Panc1 (cell line): Measurements from ENCODE around the gene OSBPL10. TPM values are rescaled to one million over a fixed set of nuclear protein-coding genes. Genes with fewer than 3 reads are reported as not detected.

Experiments used
- ATAC-seq: fragments of 200-7000 bp; cut with Tn5 transposase; 2 replicates; pipeline ENCODE4 v1.9.1; 2020; ENCODE audit warnings: mild to moderate bottlenecking, moderate library complexity
- BruUV-seq: library from RNA; stranded (reverse); fragments of 400-500 nt; replicated peaks from 2 replicates; lab custom pipeline; 2021; lab: Mats Ljungman, UMichigan
- CTCF ChIA-PET: fragments of 300-600 bp; sonication (Branson Sonifier 250); formaldehyde crosslinking; loops from one replicate; lab custom pipeline; 2022; ENCODE audit warnings: antibody characterized with exemption; lab: Charles Lee
- POLR2A ChIA-PET: fragments of 300-600 bp; sonication (Branson Sonifier 250); formaldehyde crosslinking; loops from one replicate; lab custom pipeline; 2022; ENCODE audit warnings: antibody characterized with exemption; lab: Charles Lee
- DNase-seq: peaks from one replicate; pipeline ENCODE4 v3.0.0-alpha.2; 2010; ENCODE audit warnings: low read depth, low spot score
- H3K27ac ChIP-seq: 2 replicates; pipeline ENCODE4 v1.5.1; 2011; ENCODE audit warnings: mild to moderate bottlenecking, low read length, inconsistent platforms
- H3K27me3 ChIP-seq: fragments of 200-500 bp; sonication (Bioruptor generic); 2 replicates; pipeline ENCODE4 v1.6.0; 2014; ENCODE audit warnings: low read length, inconsistent platforms; ENCODE audit not compliant: control insufficient read depth, insufficient read depth
- H3K36me3 ChIP-seq: fragments of 200-500 bp; sonication (Bioruptor generic); 2 replicates; pipeline ENCODE4 v1.5.1; 2014; ENCODE audit warnings: inconsistent platforms, mild to moderate bottlenecking, low read length, moderate library complexity; ENCODE audit not compliant: control insufficient read depth, insufficient read depth
- H3K4me1 ChIP-seq: 2 replicates; pipeline ENCODE4 v1.5.1; 2011; ENCODE audit warnings: inconsistent platforms, mild to moderate bottlenecking, low read length, moderate library complexity; ENCODE audit not compliant: control insufficient read depth, insufficient read depth
- H3K4me3 ChIP-seq, 2 experiments: 2 replicates each; pipeline ENCODE4 v1.5.1; 2011 to 2012; ENCODE audit warnings: low read depth in 2 of 2, low read length in 2 of 2, mild to moderate bottlenecking in 2 of 2, inconsistent platforms in 1 of 2, moderate library complexity in 1 of 2
- H3K9me3 ChIP-seq: fragments of 200-500 bp; sonication (Bioruptor generic); 2 replicates; pipeline ENCODE4 v1.5.1; 2014; ENCODE audit warnings: low read depth, mild to moderate bottlenecking, inconsistent platforms, low read length, moderate library complexity; ENCODE audit not compliant: control insufficient read depth, insufficient read depth
- CTCF ChIP-seq: fragments of 450-650 bp; IDR thresholded peaks from 2 replicates; pipeline ENCODE4 v1.5.1; 2017; ENCODE audit warnings: mild to moderate bottlenecking
- POLR2AphosphoS5 ChIP-seq: IDR thresholded peaks from 2 replicates; pipeline ENCODE4 v1.6.1; 2012; ENCODE audit warnings: mild to moderate bottlenecking, low read depth, low read length, moderate library complexity
- SIN3A ChIP-seq: IDR thresholded peaks from 2 replicates; pipeline ENCODE4 v1.6.1; 2012; ENCODE audit warnings: low read depth, mild to moderate bottlenecking, low read length, moderate library complexity, borderline replicate concordance; ENCODE audit not compliant: insufficient read depth
- TCF7L2 ChIP-seq: IDR thresholded peaks from 2 replicates; pipeline ENCODE4 v1.6.1; 2011; ENCODE audit warnings: mild to moderate bottlenecking, low read depth, low read length, inconsistent platforms
- in situ Hi-C: cut with HindIII; loops from 2 replicates; pipeline ENCODE4 v1.10.0; 2016; ENCODE audit warnings: low sequenced_read_pairs, low pct_unique_long_range_greater_than_20kb
- intact Hi-C: fragments of 100-400 bp; cut with micrococcal nuclease; formaldehyde crosslinking; loops from one replicate; pipeline ENCODE4 v1.10.0; 2022; ENCODE audit not compliant: unreplicated experiment
- total RNA-seq: library from RNA; stranded (reverse); gene quantifications from one replicate; pipeline ENCODE4 v1.2.1, GENCODE V29; 2021; ENCODE audit not compliant: unreplicated experiment
- TF ChIP-seq, protein P1 (sequence below), 2 experiments: IDR thresholded peaks; 2 replicates each; pipeline ENCODE4 v1.6.1; 2011 to 2012; ENCODE audit warnings: low read depth in 2 of 2, control low read depth in 1 of 2, low read length in 1 of 2, mild to moderate bottlenecking in 1 of 2, moderate library complexity in 1 of 2; ENCODE audit not compliant: insufficient read depth in 1 of 2

OSBPL10 gene
- total RNA-seq, 1 experiment from 2014 or later = 88.1 TPM

DNA sequence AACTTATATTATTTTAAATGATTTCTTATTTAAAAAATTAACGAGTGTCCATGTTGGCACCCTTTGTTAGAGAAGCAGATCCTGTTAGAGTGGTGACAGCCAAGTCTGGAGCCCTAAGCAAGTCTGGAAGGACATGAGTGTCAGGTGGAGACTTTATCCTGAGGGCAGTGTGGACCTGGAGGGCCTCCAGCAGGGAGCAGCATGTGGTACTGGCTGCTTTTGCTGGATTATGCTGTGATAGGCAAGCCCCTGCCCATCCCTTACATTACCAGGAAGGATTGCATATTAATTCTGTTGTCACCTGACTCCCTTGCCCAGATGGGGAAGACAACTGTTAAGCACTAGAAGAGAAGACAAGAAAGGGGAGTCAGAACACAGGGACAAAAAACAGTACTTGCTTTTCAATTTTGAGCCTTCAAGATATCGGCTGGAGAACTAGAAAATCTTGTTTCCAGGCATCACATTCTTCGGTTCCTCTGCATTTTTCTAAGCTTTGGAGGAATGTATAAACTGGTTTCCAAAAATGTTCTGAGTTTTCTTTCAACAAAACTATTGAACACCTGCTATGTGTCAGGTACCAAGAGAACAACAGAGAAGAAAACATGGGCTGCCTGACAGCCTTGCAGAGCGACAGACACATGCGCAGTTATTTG lies 23.2 kb upstream of the OSBPL10 start:
- TF ChIP-seq CTCF = no peak
- TF ChIP-seq, protein P1, sequence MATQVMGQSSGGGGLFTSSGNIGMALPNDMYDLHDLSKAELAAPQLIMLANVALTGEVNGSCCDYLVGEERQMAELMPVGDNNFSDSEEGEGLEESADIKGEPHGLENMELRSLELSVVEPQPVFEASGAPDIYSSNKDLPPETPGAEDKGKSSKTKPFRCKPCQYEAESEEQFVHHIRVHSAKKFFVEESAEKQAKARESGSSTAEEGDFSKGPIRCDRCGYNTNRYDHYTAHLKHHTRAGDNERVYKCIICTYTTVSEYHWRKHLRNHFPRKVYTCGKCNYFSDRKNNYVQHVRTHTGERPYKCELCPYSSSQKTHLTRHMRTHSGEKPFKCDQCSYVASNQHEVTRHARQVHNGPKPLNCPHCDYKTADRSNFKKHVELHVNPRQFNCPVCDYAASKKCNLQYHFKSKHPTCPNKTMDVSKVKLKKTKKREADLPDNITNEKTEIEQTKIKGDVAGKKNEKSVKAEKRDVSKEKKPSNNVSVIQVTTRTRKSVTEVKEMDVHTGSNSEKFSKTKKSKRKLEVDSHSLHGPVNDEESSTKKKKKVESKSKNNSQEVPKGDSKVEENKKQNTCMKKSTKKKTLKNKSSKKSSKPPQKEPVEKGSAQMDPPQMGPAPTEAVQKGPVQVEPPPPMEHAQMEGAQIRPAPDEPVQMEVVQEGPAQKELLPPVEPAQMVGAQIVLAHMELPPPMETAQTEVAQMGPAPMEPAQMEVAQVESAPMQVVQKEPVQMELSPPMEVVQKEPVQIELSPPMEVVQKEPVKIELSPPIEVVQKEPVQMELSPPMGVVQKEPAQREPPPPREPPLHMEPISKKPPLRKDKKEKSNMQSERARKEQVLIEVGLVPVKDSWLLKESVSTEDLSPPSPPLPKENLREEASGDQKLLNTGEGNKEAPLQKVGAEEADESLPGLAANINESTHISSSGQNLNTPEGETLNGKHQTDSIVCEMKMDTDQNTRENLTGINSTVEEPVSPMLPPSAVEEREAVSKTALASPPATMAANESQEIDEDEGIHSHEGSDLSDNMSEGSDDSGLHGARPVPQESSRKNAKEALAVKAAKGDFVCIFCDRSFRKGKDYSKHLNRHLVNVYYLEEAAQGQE (IDR thresholded peaks at IDR 0.05; ENCODE audit: insufficient read depth in 1 of 2, low read depth in 2 of 2, low read length in 1 of 2) = no peak
- no peak for TF ChIP-seq SIN3A
- no peak for TF ChIP-seq POLR2AphosphoS5
- TF ChIP-seq TCF7L2 = no peak
- POLR2A ChIA-PET = no interaction called here
- H3K27ac ChIP-seq = no peak overlapping the region; the same call in 1 of the 2 replicates
- no TSS peak for BruUV-seq
- H3K9me3 ChIP-seq = no peaks in the 10 kb centered on the region
- no peaks in the 10 kb centered on the region for H3K4me1 ChIP-seq
- DNase-seq (no peak), ATAC-seq (no peak)
- H3K36me3 ChIP-seq = no peaks in the 10 kb centered on the region
- CTCF ChIA-PET = no interaction called here
- H3K4me3 ChIP-seq = no peak overlapping the region
- intact Hi-C loops = no loop called here
- H3K27me3 ChIP-seq = no peaks in the 10 kb centered on the region
- in situ Hi-C loops = no loop called here

GRCh38 chr3:32003380-32003779 lies 22.3 kb upstream of the OSBPL10 start:
- intact Hi-C loops = no loop called here
- POLR2A ChIA-PET = no interaction called here
- no peaks in the 10 kb centered on the region for H3K4me1 ChIP-seq
- in situ Hi-C loops = no loop called here
- no peaks in the 10 kb centered on the region for H3K9me3 ChIP-seq
- ATAC-seq = no peak
- TF ChIP-seq POLR2AphosphoS5 (no peak), TCF7L2 (no peak), SIN3A (no peak), CTCF (no peak)
- TF ChIP-seq, protein P1 (IDR thresholded peaks at IDR 0.05; ENCODE audit: insufficient read depth in 1 of 2, low read depth in 2 of 2, low read length in 1 of 2) = no peak
- H3K4me3 ChIP-seq = no peak overlapping the region
- no peak for DNase-seq
- CTCF ChIA-PET = no interaction called here
- no peaks in the 10 kb centered on the region for H3K27me3 ChIP-seq
- peak overlapping the region; percentile 29; the same call in 1 of the 2 replicates for H3K27ac ChIP-seq
- BruUV-seq = no TSS peak
- H3K36me3 ChIP-seq = no peaks in the 10 kb centered on the region
